ENCODE measurements around the gene GJD4. TPM values are rescaled to one million over a fixed set of nuclear protein-coding genes. Genes with fewer than 3 reads are reported as not detected.

The GJD4 gene, protein sequence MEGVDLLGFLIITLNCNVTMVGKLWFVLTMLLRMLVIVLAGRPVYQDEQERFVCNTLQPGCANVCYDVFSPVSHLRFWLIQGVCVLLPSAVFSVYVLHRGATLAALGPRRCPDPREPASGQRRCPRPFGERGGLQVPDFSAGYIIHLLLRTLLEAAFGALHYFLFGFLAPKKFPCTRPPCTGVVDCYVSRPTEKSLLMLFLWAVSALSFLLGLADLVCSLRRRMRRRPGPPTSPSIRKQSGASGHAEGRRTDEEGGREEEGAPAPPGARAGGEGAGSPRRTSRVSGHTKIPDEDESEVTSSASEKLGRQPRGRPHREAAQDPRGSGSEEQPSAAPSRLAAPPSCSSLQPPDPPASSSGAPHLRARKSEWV
- total RNA-seq (under 1 TPM in 1 of 2 donors, not detected in 1; 0.20 TPM), polyA plus RNA-seq (ENCODE audit: insufficient read length in 2 of 2) (under 1 TPM; 0.19 to 0.29 TPM)
- long read RNA-seq, donor 1, result 0 reads
- long read RNA-seq, donor 2, result 0 reads
- long read RNA-seq, donor 3, result 0 reads
- long read RNA-seq, donor 4, result 0 reads

DNA sequence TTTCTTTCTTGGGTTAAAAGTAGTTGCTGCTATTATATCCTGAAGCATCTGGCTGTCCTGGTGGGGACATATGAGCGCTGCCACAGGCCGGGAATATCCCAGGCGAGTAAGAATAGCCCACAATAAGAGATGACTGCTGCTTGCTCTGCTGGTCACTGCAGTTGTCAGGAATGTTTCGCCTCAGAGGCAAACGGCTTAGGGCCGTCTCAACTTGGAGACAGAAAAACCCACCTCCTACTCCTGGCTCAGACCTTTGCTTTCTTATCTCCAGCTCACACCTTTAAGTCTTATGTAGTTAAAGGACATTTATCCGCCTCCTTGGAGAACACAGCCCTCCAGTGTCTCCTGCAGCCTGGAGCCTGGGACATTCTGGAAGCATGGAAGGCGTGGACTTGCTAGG, at the start of gene GJD4:
Gene GJD4, plus strand, starts transcription at position 151 of the 400 bp plus-strand sequence. Its CDS starts 227 bp downstream, at position 378.
- H3K4me1 ChIP-seq (ENCODE audit: control insufficient read depth, insufficient read depth, low read length), result peaks cover 14% of the 10 kb centered on the region
- DNase-seq (ENCODE audit: low read depth in 4 of 6, low spot score in 6 of 6), result no peak
- no peaks in the 10 kb centered on the region for H3K9me3 ChIP-seq (ENCODE audit: control insufficient read depth, insufficient read depth, low read length)
- 67% methylated on average over 4 of the region's 8 CpGs for WGBS (ENCODE audit: insufficient coverage)
- peaks cover 10% of the 10 kb centered on the region for H3K27me3 ChIP-seq (ENCODE audit: control insufficient read depth, insufficient read depth, low read length)
- no peaks in the 10 kb centered on the region for H3K36me3 ChIP-seq (ENCODE audit: control insufficient read depth, insufficient read depth, low read length)
- H3K27ac ChIP-seq (ENCODE audit: low read depth, low read length), result no peak within 1 kb of the TSS
- no peak within 1 kb of the TSS for H3K4me3 ChIP-seq (ENCODE audit: low read depth, low read length)

DNA sequence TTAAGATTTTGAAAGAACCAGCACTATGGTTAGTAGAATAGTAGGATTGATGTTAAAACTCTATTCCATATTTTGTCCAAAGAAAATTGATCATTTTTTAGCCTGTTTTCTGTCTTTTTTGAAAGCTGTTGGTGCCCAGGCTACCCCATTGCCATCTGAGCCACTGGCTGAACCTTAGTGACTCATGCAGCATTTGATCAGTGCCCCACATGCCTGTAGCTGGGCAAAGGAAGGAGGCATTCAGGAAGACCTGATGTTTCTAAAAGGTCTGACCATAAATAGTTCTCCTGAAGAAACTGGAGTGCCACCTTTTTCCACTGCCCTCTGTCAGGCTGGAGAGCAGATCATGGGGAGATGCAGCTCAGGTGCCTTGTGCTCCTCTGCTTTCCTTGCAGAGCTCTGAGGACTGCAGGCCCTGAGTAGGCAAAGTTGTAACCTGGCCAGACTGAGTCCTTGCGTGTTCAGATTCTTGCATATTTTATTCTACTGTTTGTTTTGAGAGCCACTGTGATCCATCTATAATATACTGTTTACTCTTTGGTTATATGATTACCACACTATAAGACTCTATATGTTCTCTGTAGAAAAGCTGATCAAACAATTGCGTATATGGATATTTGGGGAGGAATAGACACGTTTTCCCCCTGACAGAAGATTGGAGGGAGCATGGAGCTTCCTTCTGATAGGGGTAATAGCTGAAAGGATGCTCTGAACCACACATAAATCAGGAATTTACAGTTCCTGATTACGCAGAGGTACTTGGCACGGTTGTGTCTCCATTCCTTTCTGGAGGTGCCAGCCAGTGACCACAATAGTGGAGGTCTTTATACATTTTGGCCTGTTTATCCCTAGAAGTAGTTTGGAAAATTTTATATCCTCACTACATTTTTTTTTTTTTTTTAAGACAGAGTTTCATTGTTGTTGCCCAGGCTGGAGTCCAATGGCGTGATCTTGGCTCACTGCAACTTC, 48.9 kb upstream of the GJD4 start:
- Histone ChIP-seq H3K4me1 (ENCODE audit: control insufficient read depth, insufficient read depth, low read length) (no peaks in the 10 kb centered on the region), H3K27me3 (ENCODE audit: control insufficient read depth, insufficient read depth, low read length) (no peaks in the 10 kb centered on the region), H3K4me3 (ENCODE audit: low read depth, low read length) (no peak overlapping the region), H3K27ac (ENCODE audit: low read depth, low read length) (no peak overlapping the region), H3K36me3 (ENCODE audit: control insufficient read depth, insufficient read depth, low read length) (peaks cover 7% of the 10 kb centered on the region), H3K9me3 (ENCODE audit: control insufficient read depth, insufficient read depth, low read length) (no peaks in the 10 kb centered on the region)
- 80% methylated on average over 1 of the region's 6 CpGs for WGBS (ENCODE audit: insufficient coverage)
- no peak for DNase-seq (ENCODE audit: low read depth in 4 of 6, low spot score in 6 of 6)

DNA sequence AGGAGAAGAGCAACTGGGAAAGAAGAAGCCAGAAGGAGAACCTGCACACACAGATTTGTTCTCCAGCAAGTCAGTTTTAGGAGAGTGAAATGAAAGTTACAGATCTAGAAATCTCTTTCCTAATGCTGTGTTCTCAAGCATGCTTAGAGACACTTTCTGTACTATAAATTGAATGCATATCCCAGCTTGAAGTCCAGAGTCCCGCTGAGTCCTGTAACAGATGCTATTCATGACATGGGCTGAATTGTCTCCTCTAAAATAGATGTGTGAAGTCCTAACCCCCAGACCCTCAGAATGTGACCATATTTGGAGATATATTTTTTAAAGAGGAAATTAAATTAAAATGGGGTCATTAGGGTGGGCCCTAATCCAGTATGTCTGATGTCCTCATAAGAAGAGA, 46.9 kb upstream of the GJD4 start:
- DNase-seq (ENCODE audit: low read depth in 4 of 6, low spot score in 6 of 6), result no peak
- Histone ChIP-seq H3K4me3 (ENCODE audit: low read depth, low read length) (no peak overlapping the region), H3K9me3 (ENCODE audit: control insufficient read depth, insufficient read depth, low read length) (no peaks in the 10 kb centered on the region), H3K36me3 (ENCODE audit: control insufficient read depth, insufficient read depth, low read length) (peaks cover 5% of the 10 kb centered on the region), H3K27ac (ENCODE audit: low read depth, low read length) (no peak overlapping the region), H3K4me1 (ENCODE audit: control insufficient read depth, insufficient read depth, low read length) (no peaks in the 10 kb centered on the region), H3K27me3 (ENCODE audit: control insufficient read depth, insufficient read depth, low read length) (no peaks in the 10 kb centered on the region)
- no CpG with 5 or more reads among the region's 1 CpG for WGBS (ENCODE audit: insufficient coverage)

DNA sequence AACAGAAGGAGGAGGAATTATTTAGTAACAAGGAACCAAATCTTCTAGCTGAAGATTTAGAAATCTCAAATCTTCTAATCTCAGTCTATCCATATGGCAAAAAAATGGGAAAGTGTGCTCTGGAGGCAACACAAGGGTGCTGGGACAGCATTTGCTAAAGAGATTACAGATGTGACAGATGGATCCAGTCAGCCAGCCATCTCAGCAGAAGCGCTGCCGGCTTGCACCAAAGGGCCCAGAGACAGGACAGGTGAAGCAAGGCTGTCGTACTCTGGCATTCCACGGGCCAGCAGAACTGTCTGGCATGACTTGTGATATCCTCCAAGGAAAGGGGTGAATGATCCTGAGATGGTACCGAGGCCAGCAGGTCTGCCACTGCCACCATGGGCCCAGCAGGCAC, 45.7 kb upstream of the GJD4 start:
- no peak for DNase-seq (ENCODE audit: low read depth in 4 of 6, low spot score in 6 of 6)
- no peak overlapping the region for H3K4me3 ChIP-seq (ENCODE audit: low read depth, low read length)
- peaks cover 5% of the 10 kb centered on the region for H3K36me3 ChIP-seq (ENCODE audit: control insufficient read depth, insufficient read depth, low read length)
- WGBS (ENCODE audit: insufficient coverage), result 95% methylated on average over 5 of the region's 5 CpGs
- peaks cover 4% of the 10 kb centered on the region for H3K4me1 ChIP-seq (ENCODE audit: control insufficient read depth, insufficient read depth, low read length)
- H3K27me3 ChIP-seq (ENCODE audit: control insufficient read depth, insufficient read depth, low read length), result no peaks in the 10 kb centered on the region
- H3K27ac ChIP-seq (ENCODE audit: low read depth, low read length), result no peak overlapping the region
- H3K9me3 ChIP-seq (ENCODE audit: control insufficient read depth, insufficient read depth, low read length), result no peaks in the 10 kb centered on the region

DNA sequence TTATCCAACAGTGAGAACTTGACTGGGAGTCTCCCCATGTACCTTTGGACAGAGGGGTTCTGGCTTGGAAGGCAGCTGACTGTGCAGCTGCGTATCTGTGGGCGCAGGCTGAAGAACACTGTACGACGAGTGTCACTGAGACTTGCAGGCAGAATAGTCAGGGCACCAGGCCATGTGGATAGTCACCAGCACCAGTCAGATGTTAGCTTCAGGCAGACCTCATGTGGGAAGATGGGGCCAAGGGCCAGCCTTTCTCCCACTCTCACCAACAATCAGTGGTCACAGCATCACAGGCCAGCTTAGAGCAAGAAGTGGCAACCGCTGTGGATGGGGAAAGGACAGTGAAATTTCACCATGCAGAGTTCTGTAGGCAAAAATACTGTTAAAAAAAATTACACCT, 43.4 kb upstream of the GJD4 start:
- H3K4me1 ChIP-seq (ENCODE audit: control insufficient read depth, insufficient read depth, low read length), result peaks cover 18% of the 10 kb centered on the region
- H3K4me3 ChIP-seq (ENCODE audit: low read depth, low read length), result no peak overlapping the region
- no peaks in the 10 kb centered on the region for H3K27me3 ChIP-seq (ENCODE audit: control insufficient read depth, insufficient read depth, low read length)
- no peaks in the 10 kb centered on the region for H3K9me3 ChIP-seq (ENCODE audit: control insufficient read depth, insufficient read depth, low read length)
- 81% methylated on average over 4 of the region's 5 CpGs for WGBS (ENCODE audit: insufficient coverage)
- peaks cover 19% of the 10 kb centered on the region for H3K36me3 ChIP-seq (ENCODE audit: control insufficient read depth, insufficient read depth, low read length)
- no peak for DNase-seq (ENCODE audit: low read depth in 4 of 6, low spot score in 6 of 6)
- no peak overlapping the region for H3K27ac ChIP-seq (ENCODE audit: low read depth, low read length)

DNA sequence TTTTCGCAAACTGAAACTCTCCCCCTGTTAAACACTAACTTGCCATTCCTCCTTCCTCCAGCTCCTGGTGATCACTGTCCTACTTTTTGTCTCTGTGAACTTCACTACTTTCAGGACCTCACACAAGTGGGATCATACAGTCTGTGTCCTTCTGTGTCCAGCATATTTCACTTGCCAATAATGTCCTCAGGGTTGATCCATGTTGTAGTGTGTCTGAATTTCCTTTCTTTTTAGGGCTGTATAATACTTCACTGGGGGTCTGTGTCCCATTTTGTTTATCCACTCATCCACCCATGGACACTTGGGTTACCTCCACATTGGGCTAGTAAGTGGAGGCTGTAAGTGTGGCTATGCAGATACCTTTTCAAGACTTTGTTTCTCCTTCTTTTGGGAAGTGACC, 42.7 kb upstream of the GJD4 start:
- no peak overlapping the region for H3K27ac ChIP-seq (ENCODE audit: low read depth, low read length)
- no peak overlapping the region for H3K4me3 ChIP-seq (ENCODE audit: low read depth, low read length)
- WGBS (ENCODE audit: insufficient coverage), result 93% methylated on average over 1 of the region's 1 CpG
- peaks cover 27% of the 10 kb centered on the region for H3K36me3 ChIP-seq (ENCODE audit: control insufficient read depth, insufficient read depth, low read length)
- no peaks in the 10 kb centered on the region for H3K27me3 ChIP-seq (ENCODE audit: control insufficient read depth, insufficient read depth, low read length)
- no peak for DNase-seq (ENCODE audit: low read depth in 4 of 6, low spot score in 6 of 6)
- H3K4me1 ChIP-seq (ENCODE audit: control insufficient read depth, insufficient read depth, low read length), result peaks cover 18% of the 10 kb centered on the region
- H3K9me3 ChIP-seq (ENCODE audit: control insufficient read depth, insufficient read depth, low read length), result no peaks in the 10 kb centered on the region

DNA sequence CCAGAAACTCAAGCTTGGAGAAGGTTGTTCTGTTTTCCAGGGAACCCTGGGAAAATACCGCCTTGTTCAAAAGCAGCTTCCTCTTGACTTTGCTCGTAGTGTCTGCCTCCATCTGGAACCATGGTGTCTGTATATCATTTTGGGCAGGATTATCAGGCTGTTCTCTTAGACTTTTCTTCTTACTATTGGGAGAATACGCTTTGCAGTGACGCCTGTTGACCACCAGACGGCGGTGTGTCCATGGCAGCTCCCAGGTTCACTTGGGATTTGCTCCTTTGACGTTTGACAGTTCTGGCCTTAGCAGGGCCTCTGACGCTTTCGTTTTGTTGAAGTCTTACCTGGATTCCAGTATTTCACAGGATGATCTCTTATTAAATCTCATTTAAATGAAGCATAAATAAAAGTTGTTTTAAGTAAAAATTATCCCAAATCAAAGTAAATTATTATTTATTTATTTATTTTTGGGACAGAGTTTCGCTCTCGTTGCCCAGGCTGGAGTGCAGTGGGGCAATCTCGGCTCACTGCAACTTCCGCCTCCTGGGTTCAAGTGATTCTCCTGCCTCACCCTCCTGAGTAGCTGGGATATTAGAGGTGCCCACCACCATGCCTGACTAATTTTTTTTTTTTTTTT, 41.8 kb upstream of the GJD4 start:
- DNase-seq (ENCODE audit: low read depth in 4 of 6, low spot score in 6 of 6), result peak in 5 of 6 donors; percentile 31 to 85 (median 36)
- Histone ChIP-seq H3K27me3 (ENCODE audit: control insufficient read depth, insufficient read depth, low read length) (no peaks in the 10 kb centered on the region), H3K4me3 (ENCODE audit: low read depth, low read length) (no peak overlapping the region), H3K36me3 (ENCODE audit: control insufficient read depth, insufficient read depth, low read length) (peaks cover 34% of the 10 kb centered on the region), H3K27ac (ENCODE audit: low read depth, low read length) (no peak overlapping the region), H3K4me1 (ENCODE audit: control insufficient read depth, insufficient read depth, low read length) (peaks cover 18% of the 10 kb centered on the region), H3K9me3 (ENCODE audit: control insufficient read depth, insufficient read depth, low read length) (no peaks in the 10 kb centered on the region)
- WGBS (ENCODE audit: insufficient coverage), result 31% methylated on average over 7 of the region's 13 CpGs

DNA sequence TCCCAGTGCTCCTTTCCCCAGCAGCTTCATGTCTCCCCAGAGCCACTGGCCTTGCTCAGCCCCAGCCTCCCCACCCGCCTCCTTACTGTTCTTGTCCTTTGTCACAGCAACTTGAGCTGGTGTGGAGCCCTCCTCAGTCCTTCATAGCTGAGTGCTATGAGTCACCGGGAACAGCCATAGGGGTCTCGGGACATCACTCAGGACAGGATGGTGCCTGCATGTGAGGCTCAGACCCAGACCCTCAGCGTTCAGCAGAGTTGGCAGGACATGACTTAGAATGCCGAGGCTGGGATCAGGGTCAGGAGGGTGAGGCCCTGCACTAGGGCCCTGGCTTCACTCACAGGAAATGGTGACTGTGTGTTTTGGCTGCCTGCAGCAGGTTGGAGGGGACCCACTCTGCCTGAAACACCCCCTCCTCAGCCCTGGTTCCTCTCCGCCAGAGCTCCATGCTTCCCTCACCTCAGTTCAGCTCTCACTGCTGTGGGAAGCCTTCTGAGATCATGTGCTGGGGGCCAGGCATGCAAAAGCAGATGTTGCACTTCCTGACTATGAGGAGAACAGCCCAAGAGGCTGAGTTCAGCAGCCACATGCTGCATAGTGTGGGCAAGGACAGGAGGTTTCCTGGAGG, 40.7 kb upstream of the GJD4 start:
- peak in 1 of 6 donors; percentile 24 for DNase-seq (ENCODE audit: low read depth in 4 of 6, low spot score in 6 of 6)
- Histone ChIP-seq H3K9me3 (ENCODE audit: control insufficient read depth, insufficient read depth, low read length) (no peaks in the 10 kb centered on the region), H3K4me3 (ENCODE audit: low read depth, low read length) (no peak overlapping the region), H3K36me3 (ENCODE audit: control insufficient read depth, insufficient read depth, low read length) (peaks cover 45% of the 10 kb centered on the region), H3K27me3 (ENCODE audit: control insufficient read depth, insufficient read depth, low read length) (no peaks in the 10 kb centered on the region), H3K4me1 (ENCODE audit: control insufficient read depth, insufficient read depth, low read length) (peaks cover 18% of the 10 kb centered on the region), H3K27ac (ENCODE audit: low read depth, low read length) (no peak overlapping the region)
- WGBS (ENCODE audit: insufficient coverage), result 83% methylated on average over 6 of the region's 6 CpGs

DNA sequence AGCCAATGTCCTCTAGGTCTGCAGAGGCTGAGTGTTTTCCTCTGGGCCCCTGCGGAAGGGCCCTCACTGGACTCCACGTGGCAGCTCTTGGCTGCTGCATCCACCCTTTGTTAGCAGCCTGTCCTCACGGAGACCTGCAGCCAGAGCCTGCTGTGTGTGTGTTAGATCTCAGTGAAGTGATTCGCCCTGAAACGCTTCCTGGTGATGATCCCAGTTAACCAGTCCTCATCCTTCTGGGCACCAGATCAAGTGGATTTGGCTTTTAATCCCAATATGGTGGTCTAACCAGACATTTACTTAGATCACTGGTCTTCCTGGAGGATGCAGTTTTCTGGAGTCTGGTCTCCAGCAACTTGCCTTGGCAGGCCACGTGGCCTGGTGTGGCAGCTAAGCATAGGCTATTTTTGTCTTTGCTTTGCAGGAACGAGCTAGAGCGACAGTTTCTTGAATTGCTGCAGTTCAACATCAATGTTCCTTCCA, 39.5 kb upstream of the GJD4 start:
- peak in 1 of 6 donors; percentile 23 for DNase-seq (ENCODE audit: low read depth in 4 of 6, low spot score in 6 of 6)
- no peak overlapping the region for H3K4me3 ChIP-seq (ENCODE audit: low read depth, low read length)
- H3K4me1 ChIP-seq (ENCODE audit: control insufficient read depth, insufficient read depth, low read length), result peaks cover 18% of the 10 kb centered on the region
- H3K27ac ChIP-seq (ENCODE audit: low read depth, low read length), result no peak overlapping the region
- 66% methylated on average over 8 of the region's 8 CpGs for WGBS (ENCODE audit: insufficient coverage)
- peaks cover 46% of the 10 kb centered on the region for H3K36me3 ChIP-seq (ENCODE audit: control insufficient read depth, insufficient read depth, low read length)
- no peaks in the 10 kb centered on the region for H3K9me3 ChIP-seq (ENCODE audit: control insufficient read depth, insufficient read depth, low read length)
- H3K27me3 ChIP-seq (ENCODE audit: control insufficient read depth, insufficient read depth, low read length), result no peaks in the 10 kb centered on the region
